HepG2 (cell line): ENCODE measurements around the gene SPATA46. TPM values are rescaled to one million over a fixed set of nuclear protein-coding genes. Genes with fewer than 3 reads are reported as not detected.

Source experiments
- ATF1 ChIP-seq: IDR thresholded peaks from 2 replicates; pipeline ENCODE4 v1.6.1; 2016; ENCODE audit warnings: mild to moderate bottlenecking, control low read depth
- FOXC1 ChIP-seq: sonication (generic); formaldehyde crosslinking; IDR thresholded peaks from 2 replicates; pipeline ENCODE4 v1.8.0; 2022; ENCODE audit warnings: mild to moderate bottlenecking, missing genetic modification reagents, borderline replicate concordance
- HNRNPK ChIP-seq: fragments of 200-400 bp; formaldehyde crosslinking; IDR thresholded peaks from 2 replicates; pipeline ENCODE4 v1.6.1; 2018; ENCODE audit warnings: low read length, low read depth, moderate library complexity, mild to moderate bottlenecking; ENCODE audit not compliant: poor library complexity, severe bottlenecking
- JUN ChIP-seq: sonication (generic); formaldehyde crosslinking; IDR thresholded peaks from 2 replicates; pipeline ENCODE4 v1.4.0; 2020; ENCODE audit warnings: mild to moderate bottlenecking, missing genetic modification reagents
- KIAA2018 ChIP-seq: sonication (generic); formaldehyde crosslinking; IDR thresholded peaks from 2 replicates; pipeline ENCODE4 v1.5.0; 2020; ENCODE audit warnings: mild to moderate bottlenecking, missing genetic modification reagents, borderline replicate concordance
- MED8 ChIP-seq: sonication (generic); formaldehyde crosslinking; IDR thresholded peaks from 2 replicates; pipeline ENCODE4 v1.8.1; 2023; ENCODE audit warnings: mild to moderate bottlenecking, missing genetic modification reagents; ENCODE audit not compliant: insufficient replicate concordance
- RAD21 ChIP-seq: fragments of 450-650 bp; formaldehyde crosslinking; IDR thresholded peaks from 2 replicates; pipeline ENCODE4 v1.5.0; 2020; ENCODE audit warnings: mild to moderate bottlenecking
- RELA ChIP-seq: sonication (generic); formaldehyde crosslinking; IDR thresholded peaks from 2 replicates; pipeline ENCODE4 v1.4.0; 2020; ENCODE audit warnings: missing genetic modification reagents
- SALL2 ChIP-seq: sonication (generic); formaldehyde crosslinking; IDR thresholded peaks from 2 replicates; pipeline ENCODE4 v1.8.1; 2023; ENCODE audit warnings: mild to moderate bottlenecking, missing genetic modification reagents, inconsistent platforms
- TEAD3 ChIP-seq: optimal IDR thresholded peaks from 2 replicates; pipeline ENCODE3; 2016; ENCODE audit warnings: borderline replicate concordance
- ZNF101 ChIP-seq: sonication (generic); formaldehyde crosslinking; IDR thresholded peaks from 2 replicates; pipeline ENCODE4 v1.4.0; 2020; ENCODE audit warnings: mild to moderate bottlenecking, low read depth, missing genetic modification reagents, borderline replicate concordance
- ZNF207 ChIP-seq: fragments of 450-650 bp; IDR thresholded peaks from 2 replicates; pipeline ENCODE4 v1.6.1; 2016; ENCODE audit warnings: antibody characterized with exemption, borderline replicate concordance
- ZNF235 ChIP-seq: sonication (generic); formaldehyde crosslinking; IDR thresholded peaks from 2 replicates; pipeline ENCODE4 v1.8.1; 2023; ENCODE audit warnings: mild to moderate bottlenecking, missing genetic modification reagents, borderline replicate concordance
- ZNF3 ChIP-seq: IDR thresholded peaks from 2 replicates; pipeline ENCODE4 v1.7.0; 2017; ENCODE audit warnings: inconsistent platforms
- ZNF816 ChIP-seq: sonication (generic); formaldehyde crosslinking; IDR thresholded peaks from 2 replicates; pipeline ENCODE4 v1.8.0; 2022; ENCODE audit warnings: missing genetic modification reagents, mild to moderate bottlenecking, borderline replicate concordance
- polyA plus RNA-seq, 8 experiments: library from polyadenylated mRNA; depleted of rRNA in 3 of 8; stranded (reverse) in 7 of 8; unstranded in 1 of 8; fragments of >200 nt; fragmentation: Illumina TruSeq in 4 of 8; extraction: Trizol in 4 of 8; gene quantifications; 2 replicates each; pipeline versions ENCODE4 v1.2.1 to v1.2.3, GENCODE V29; 2011 to 2016; ENCODE audit warnings: low read depth in 4 of 8, missing spikeins in 1 of 8, mixed read lengths in 1 of 8; ENCODE audit not compliant: insufficient read depth in 1 of 8
- total RNA-seq, 5 experiments: library from RNA; depleted of rRNA; stranded (reverse); fragments of >200 nt; fragmentation: Illumina TruSeq; extraction: Trizol; gene quantifications; 2 replicates each; pipeline ENCODE4 v1.2.3, GENCODE V29; 2016; ENCODE audit warnings: low read depth in 1 of 5
- TF ChIP-seq, protein P1 (sequence below): sonication (generic); formaldehyde crosslinking; IDR thresholded peaks from 2 replicates; pipeline ENCODE4 v1.4.0; 2020; ENCODE audit warnings: missing genetic modification reagents, borderline replicate concordance
- TF ChIP-seq, protein P2 (sequence below): sonication (generic); formaldehyde crosslinking; IDR thresholded peaks from 2 replicates; pipeline ENCODE4 v1.4.0; 2020; ENCODE audit warnings: mild to moderate bottlenecking, low read depth, missing genetic modification reagents

The SPATA46 gene
- total and polyA plus RNA-seq, 2 of the 13 experiments (the other 11 are each of a cell fraction or from before 2014, with no cell fraction given), result not detected

DNA sequence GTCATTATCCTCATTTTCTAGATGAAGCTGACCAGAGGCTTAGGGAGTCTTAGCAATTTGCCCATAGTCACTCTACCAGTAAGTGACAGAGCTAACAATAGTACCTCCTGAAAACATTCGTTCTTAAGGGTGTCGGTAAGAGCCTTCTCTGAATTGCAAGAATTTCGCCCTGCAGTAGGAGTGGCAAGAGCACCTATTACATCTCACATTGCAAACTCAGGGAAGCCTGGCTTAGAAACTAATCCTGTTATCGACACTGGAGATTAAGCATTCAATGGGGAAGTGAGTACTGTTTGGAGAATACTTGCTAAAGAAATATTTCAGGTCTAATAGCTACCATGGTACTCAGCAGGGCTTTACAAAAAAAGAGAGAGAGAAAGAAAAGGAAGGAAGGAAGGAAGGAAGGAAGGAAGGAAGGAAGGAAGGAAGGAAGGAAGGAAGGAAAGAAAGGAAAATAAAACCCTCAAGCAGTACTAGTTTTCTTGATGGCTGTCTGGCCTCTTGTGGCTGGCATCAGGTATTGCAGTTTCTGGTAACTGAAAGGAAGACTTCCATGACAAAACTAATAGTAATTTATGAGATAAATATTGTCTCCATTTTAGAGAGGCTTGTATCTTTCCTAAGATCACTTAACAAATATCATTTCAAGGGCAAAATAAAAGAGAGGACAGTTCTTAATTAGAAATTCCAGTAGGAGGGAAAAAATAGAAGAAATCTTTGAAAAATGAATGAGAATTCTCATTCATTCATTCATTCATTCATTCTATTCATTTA is 15.3 kb upstream of the SPATA46 start (continued):
- TF ChIP-seq KIAA2018 (CRISPR knock-in tag), result no peak
- TF ChIP-seq HNRNPK, result peak; percentile 30
- TF ChIP-seq ZNF101 (CRISPR knock-in tag), result no peak
- TF ChIP-seq SALL2 (CRISPR knock-in tag), result no peak
- TF ChIP-seq TEAD3 (CRISPR knock-in tag), result peak; percentile 34
- TF ChIP-seq, protein P1, sequence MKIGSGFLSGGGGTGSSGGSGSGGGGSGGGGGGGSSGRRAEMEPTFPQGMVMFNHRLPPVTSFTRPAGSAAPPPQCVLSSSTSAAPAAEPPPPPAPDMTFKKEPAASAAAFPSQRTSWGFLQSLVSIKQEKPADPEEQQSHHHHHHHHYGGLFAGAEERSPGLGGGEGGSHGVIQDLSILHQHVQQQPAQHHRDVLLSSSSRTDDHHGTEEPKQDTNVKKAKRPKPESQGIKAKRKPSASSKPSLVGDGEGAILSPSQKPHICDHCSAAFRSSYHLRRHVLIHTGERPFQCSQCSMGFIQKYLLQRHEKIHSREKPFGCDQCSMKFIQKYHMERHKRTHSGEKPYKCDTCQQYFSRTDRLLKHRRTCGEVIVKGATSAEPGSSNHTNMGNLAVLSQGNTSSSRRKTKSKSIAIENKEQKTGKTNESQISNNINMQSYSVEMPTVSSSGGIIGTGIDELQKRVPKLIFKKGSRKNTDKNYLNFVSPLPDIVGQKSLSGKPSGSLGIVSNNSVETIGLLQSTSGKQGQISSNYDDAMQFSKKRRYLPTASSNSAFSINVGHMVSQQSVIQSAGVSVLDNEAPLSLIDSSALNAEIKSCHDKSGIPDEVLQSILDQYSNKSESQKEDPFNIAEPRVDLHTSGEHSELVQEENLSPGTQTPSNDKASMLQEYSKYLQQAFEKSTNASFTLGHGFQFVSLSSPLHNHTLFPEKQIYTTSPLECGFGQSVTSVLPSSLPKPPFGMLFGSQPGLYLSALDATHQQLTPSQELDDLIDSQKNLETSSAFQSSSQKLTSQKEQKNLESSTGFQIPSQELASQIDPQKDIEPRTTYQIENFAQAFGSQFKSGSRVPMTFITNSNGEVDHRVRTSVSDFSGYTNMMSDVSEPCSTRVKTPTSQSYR (CRISPR knock-in tag), result no peak
- TF ChIP-seq FOXC1 (CRISPR knock-in tag), result no peak
- TF ChIP-seq, protein P2, sequence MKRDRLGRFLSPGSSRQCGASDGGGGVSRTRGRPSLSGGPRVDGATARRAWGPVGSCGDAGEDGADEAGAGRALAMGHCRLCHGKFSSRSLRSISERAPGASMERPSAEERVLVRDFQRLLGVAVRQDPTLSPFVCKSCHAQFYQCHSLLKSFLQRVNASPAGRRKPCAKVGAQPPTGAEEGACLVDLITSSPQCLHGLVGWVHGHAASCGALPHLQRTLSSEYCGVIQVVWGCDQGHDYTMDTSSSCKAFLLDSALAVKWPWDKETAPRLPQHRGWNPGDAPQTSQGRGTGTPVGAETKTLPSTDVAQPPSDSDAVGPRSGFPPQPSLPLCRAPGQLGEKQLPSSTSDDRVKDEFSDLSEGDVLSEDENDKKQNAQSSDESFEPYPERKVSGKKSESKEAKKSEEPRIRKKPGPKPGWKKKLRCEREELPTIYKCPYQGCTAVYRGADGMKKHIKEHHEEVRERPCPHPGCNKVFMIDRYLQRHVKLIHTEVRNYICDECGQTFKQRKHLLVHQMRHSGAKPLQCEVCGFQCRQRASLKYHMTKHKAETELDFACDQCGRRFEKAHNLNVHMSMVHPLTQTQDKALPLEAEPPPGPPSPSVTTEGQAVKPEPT (CRISPR knock-in tag), result no peak
- TF ChIP-seq RELA (CRISPR knock-in tag), result no peak
- no peak for TF ChIP-seq ZNF3 (CRISPR knock-in tag)
- no peak for TF ChIP-seq MED8
- TF ChIP-seq ZNF207, result no peak
- no peak for TF ChIP-seq ATF1 (CRISPR knock-in tag)
- TF ChIP-seq ZNF816, result no peak
- TF ChIP-seq JUN (CRISPR knock-in tag), result no peak
- peak; percentile 19; the same call in 1 of the 2 replicates for TF ChIP-seq RAD21 (CRISPR knock-in tag)
- no peak for TF ChIP-seq ZNF235 (CRISPR knock-in tag)
